Gastroesophageal sphincter (tissue), 3 donors: ENCODE results near the gene EBLN1.

Experiments used
- CTCF ChIP-seq, 4 experiments: fragments of 200-600 bp in 2 of 4; fragments of 450-650 bp in 2 of 4; sonication (generic) in 1 of 4; IDR thresholded peaks; one replicate each; pipeline ENCODE4 v1.5.1; 2017 to 2019; ENCODE audit warnings: antibody characterized with exemption in 4 of 4, mild to moderate bottlenecking in 2 of 4, moderate library complexity in 2 of 4
- POLR2A ChIP-seq, 2 donors: fragments of 450-650 bp; IDR thresholded peaks; one replicate each; pipeline ENCODE4 v1.6.1; 2017; ENCODE audit warnings: antibody characterized with exemption in 2 of 2, mild to moderate bottlenecking in 2 of 2, moderate library complexity in 1 of 2
- POLR2AphosphoS5 ChIP-seq: sonication (generic); formaldehyde crosslinking; IDR thresholded peaks from one replicate; pipeline ENCODE4 v1.6.1; 2017; ENCODE audit warnings: antibody characterized with exemption

- TF ChIP-seq POLR2AphosphoS5, result no peak
- no peak for TF ChIP-seq CTCF (IDR thresholded peaks at IDR 0.05)
- TF ChIP-seq POLR2A (IDR thresholded peaks at IDR 0.05), result no peak
Observed at GRCh38 chr10:22183771-22184461, 33.9 kb downstream of the EBLN1 start.
